Measurements from ENCODE around the gene PTGES2.

The PTGES2 gene

DNA sequence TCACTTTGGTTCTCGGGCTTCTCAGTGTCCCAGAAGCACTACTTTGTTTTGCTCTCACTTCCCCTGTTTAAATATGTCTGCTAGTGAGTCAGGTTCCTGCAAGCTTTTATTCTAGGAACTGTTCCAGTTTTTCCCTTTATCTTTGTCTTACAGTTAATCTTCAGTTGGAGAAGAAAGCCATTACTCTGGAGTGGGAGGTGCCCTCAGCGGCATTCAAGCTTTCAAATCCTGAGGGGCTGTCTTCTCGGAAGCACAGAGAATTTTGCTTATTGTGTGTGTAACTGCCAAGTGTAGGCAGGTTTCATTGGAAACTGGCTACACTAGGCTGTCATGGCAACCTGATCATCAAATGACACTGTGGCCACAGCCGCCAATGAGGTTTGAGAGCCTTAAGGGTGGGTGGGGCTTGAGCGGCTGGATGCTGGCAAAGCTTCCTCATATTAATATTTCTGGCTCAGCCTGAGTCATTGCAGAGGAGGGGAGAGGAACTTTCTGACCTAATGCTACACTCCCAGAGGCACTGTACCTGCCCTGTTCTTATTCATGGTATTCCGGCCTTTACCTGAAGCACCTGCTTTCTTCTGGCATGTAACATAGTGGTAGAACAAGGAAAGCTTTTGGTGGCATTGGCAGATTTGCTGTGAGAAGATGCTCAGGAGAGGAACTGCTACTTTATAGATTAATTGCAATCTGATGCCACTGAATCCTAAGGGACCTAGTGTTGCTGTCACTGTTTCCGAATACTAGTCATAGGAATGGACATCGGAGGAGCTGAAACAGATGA, 33.2 kb downstream of the PTGES2 start:
- H3K4me3 ChIP-seq (ENCODE audit: low read depth, low read length): no peak overlapping the region
- TF ChIP-seq, protein P1, sequence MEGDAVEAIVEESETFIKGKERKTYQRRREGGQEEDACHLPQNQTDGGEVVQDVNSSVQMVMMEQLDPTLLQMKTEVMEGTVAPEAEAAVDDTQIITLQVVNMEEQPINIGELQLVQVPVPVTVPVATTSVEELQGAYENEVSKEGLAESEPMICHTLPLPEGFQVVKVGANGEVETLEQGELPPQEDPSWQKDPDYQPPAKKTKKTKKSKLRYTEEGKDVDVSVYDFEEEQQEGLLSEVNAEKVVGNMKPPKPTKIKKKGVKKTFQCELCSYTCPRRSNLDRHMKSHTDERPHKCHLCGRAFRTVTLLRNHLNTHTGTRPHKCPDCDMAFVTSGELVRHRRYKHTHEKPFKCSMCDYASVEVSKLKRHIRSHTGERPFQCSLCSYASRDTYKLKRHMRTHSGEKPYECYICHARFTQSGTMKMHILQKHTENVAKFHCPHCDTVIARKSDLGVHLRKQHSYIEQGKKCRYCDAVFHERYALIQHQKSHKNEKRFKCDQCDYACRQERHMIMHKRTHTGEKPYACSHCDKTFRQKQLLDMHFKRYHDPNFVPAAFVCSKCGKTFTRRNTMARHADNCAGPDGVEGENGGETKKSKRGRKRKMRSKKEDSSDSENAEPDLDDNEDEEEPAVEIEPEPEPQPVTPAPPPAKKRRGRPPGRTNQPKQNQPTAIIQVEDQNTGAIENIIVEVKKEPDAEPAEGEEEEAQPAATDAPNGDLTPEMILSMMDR (IDR thresholded peaks at IDR 0.05; ENCODE audit: borderline replicate concordance, insufficient read depth, low read depth, low read length): no peak

DNA sequence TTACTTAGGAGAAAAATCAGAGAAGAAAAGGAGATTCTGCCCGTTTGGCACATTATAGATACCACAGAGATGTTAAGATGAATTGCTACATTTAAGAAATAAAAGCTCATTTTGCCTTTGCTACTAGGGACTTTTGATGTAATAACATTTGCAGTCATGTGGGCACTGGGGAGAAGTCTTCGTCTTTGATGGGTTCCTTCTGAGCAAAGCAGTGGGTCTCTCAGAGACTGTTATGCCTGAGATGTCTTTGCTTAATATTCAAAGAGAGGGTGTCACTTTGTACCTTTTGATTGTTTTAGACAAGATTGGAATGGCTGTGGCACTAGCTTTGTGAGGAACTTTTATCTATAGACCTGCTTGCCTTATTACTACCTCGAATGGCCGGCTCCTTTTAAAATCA, 34.5 kb downstream of the PTGES2 start:
- H3K4me3 ChIP-seq (ENCODE audit: low read depth, low read length): no peak overlapping the region

GRCh38 chr9:128092199-128092977, 35.1 kb downstream of the PTGES2 start:
- H3K4me3 ChIP-seq (ENCODE audit: low read depth, low read length): no peak overlapping the region
- TF ChIP-seq, protein P1 (IDR thresholded peaks at IDR 0.05; ENCODE audit: borderline replicate concordance, insufficient read depth, low read depth, low read length): no peak

More for the DNA sequence above, 34.5 kb downstream of the PTGES2 start:
- TF ChIP-seq, protein P1 (IDR thresholded peaks at IDR 0.05; ENCODE audit: borderline replicate concordance, insufficient read depth, low read depth, low read length): no peak

DNA sequence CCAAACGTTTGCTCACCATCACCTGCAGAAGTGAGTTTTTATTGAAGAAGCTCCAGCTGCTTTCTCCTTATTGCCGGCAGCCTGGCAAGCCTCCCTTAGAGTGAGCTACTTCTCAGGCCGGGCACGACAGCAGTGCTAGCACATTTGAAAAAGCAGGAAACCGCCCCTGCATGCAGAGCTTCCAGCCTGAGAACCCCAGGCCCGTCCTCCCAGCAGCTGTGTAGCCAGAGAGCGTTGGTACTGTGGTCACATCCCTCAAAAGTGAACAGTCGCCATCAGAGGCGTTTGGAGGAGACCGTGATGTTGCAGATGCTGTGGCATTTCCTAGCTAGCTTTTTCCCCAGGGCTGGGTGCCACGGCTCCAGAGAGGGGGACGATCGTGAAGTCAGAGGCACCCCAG, 36.0 kb downstream of the PTGES2 start:
- TF ChIP-seq, protein P1 (IDR thresholded peaks at IDR 0.05; ENCODE audit: borderline replicate concordance, insufficient read depth, low read depth, low read length): no peak
- no peak overlapping the region for H3K4me3 ChIP-seq (ENCODE audit: low read depth, low read length)

- H3K4me3 ChIP-seq (ENCODE audit: low read depth, low read length): no peak overlapping the region
- TF ChIP-seq, protein P1 (IDR thresholded peaks at IDR 0.05; ENCODE audit: borderline replicate concordance, insufficient read depth, low read depth, low read length): no peak
These were observed 36.4 kb downstream of the PTGES2 start for GRCh38 chr9:128091144-128091543.

DNA sequence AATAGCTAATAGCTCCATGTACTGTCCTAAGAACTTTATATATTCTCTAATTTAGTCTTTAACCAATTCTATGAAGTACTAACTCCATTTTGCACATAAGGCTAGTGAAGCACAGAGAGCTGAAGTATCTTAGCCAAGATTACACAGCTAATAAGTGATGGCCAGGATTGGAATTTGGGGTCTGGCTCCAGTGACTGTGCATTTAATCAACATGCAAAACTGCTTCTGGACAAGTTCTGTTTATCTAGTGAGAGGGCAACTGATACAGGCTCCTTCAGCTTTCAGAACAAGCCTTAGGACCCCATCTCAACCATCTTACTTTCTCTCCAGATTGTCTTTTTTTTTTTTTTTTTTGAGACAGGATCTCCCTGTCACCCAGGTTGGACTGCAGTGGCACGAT, 38.2 kb downstream of the PTGES2 start:
- TF ChIP-seq, protein P1 (IDR thresholded peaks at IDR 0.05; ENCODE audit: borderline replicate concordance, insufficient read depth, low read depth, low read length): no peak
- H3K4me3 ChIP-seq (ENCODE audit: low read depth, low read length): no peak overlapping the region

Data from GM12875 (cell line).